ENCODE results near the gene HOXA11.

HOXA11 gene

GRCh38 chr7:27133409-27134231 lies 51.4 kb downstream of the HOXA11 start:
- DNase-seq (ENCODE audit: low read depth), result no peak

GRCh38 chr7:27132978-27133377 lies 52.1 kb downstream of the HOXA11 start:
- DNase-seq (ENCODE audit: low read depth), result no peak

GRCh38 chr7:27132214-27132613 lies 52.8 kb downstream of the HOXA11 start:
- peak; percentile 40 for DNase-seq (ENCODE audit: low read depth)

GRCh38 chr7:27131390-27131819 lies 53.6 kb downstream of the HOXA11 start:
- no peak for DNase-seq (ENCODE audit: low read depth)

Measured in amniotic epithelial cell (primary cell).